Testis (tissue), 3 donors: ENCODE measurements around the gene EXD3. TPM values are rescaled to one million over a fixed set of nuclear protein-coding genes. Genes with fewer than 3 reads are reported as not detected.

Experiments
- DNase-seq: peaks from one replicate; pipeline ENCODE4 v3.0.0-alpha.2; 2019
- H3K27ac ChIP-seq, 2 donors: fragments of 200-600 bp; sonication (generic); one replicate each; pipeline ENCODE4 v1.5.1; 2019
- H3K27me3 ChIP-seq: fragments of 200-600 bp; sonication (generic); one replicate; pipeline ENCODE4 v1.5.1; 2019
- H3K36me3 ChIP-seq: fragments of 200-600 bp; sonication (generic); one replicate; pipeline ENCODE4 v1.5.1; 2017; ENCODE audit warnings: low read depth; ENCODE audit errors: missing control alignments
- H3K4me1 ChIP-seq: fragments of 200-600 bp; sonication (generic); one replicate; pipeline ENCODE4 v1.5.1; 2019
- H3K4me3 ChIP-seq, 2 donors: fragments of 200-600 bp; sonication (generic); one replicate each; pipeline ENCODE4 v1.5.1; 2017 to 2019
- H3K9me3 ChIP-seq: fragments of 200-600 bp; sonication (generic); one replicate; pipeline ENCODE4 v1.5.1; 2017
- CTCF ChIP-seq, 3 experiments: fragments of 450-650 bp in 2 of 3; fragments of 200-600 bp in 1 of 3; sonication (generic) in 1 of 3; IDR thresholded peaks; one replicate each; pipeline ENCODE4 v1.5.1; 2016 to 2019; ENCODE audit warnings: antibody characterized with exemption in 3 of 3, mild to moderate bottlenecking in 2 of 3, moderate library complexity in 1 of 3
- POLR2A ChIP-seq: fragments of 450-650 bp; IDR thresholded peaks from one replicate; pipeline ENCODE4 v1.6.1; 2017; ENCODE audit warnings: antibody characterized with exemption, mild to moderate bottlenecking, moderate library complexity
- WGBS, 2 donors: methylation state at CpG; one replicate each; pipeline ENCODE4 v1.1.5; 2018; 5-methylcytosine and 5-hydroxymethylcytosine counted together
- intact Hi-C: fragments of 100-400 bp; cut with DNase I; formaldehyde crosslinking; loops from one replicate; pipeline ENCODE4 v1.15.1; 2023; ENCODE audit warnings: low total_unique reads
- polyA plus RNA-seq: library from polyadenylated mRNA; stranded (reverse); fragments of 350-450 nt; fragmentation: Illumina TruSeq; extraction: RNeasy Lipid Tissue Mini Kit (QIAGEN cat#74804); gene quantifications from one replicate; pipeline ENCODE4 v1.2.3, GENCODE V29; 2014; ENCODE audit warnings: low read depth, low replicate concordance; ENCODE audit not compliant: insufficient read depth
- total RNA-seq, 2 donors: library from RNA; depleted of rRNA; stranded (reverse); fragments of >200 nt; gene quantifications; one replicate each; pipeline ENCODE4 v1.2.3, GENCODE V29; 2016

The EXD3 gene
- total and polyA plus RNA-seq, 3 donors from 2014 or later: 8.9 to 24.5 (median 15.5) TPM

DNA sequence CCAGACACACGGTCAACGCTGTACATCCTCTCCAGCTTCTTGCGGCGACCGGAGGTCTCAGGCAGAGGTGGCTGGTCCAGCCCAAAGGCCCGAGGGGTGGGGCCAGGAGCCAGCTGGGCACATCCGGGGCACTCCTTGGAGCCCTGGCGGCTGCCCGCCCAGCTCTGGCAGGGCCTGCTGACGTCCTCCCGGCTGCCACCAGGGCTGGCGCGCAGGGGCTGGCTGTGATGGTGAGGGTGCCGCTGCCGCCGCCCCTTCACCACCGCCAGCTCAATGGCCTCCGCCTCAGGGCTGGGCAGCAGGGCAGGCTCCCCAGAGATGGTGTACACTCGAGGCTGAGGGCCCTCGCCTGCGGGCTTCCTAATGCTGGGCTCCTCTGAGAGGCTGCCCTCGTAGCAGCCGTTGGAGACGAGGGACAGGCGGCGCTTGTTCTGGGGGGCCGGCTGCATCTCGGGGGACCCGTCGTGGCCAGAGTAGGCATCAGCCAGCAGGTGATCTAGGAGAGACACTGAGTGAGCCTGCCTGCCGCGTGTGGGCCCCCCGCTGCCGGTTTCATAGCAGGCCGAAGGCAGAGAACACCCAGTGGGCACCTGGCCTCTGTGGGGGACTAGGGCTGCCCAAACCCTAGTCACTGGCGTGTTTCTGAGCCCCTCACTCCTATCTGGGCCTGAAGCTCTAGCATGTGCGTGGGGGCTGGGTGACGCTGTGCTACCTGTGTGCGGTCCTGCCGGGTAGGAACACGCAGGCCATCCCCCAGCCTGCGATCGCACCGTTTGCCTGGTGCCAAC lies 34.6 kb upstream of the EXD3 start:
- H3K27me3 ChIP-seq: no peaks in the 10 kb centered on the region
- intact Hi-C loops: no loop called here
- H3K4me3 ChIP-seq: peak overlapping the region in 1 of 2 donors; percentile 71
- WGBS, 2 donors: 77 to 84% methylated on average over 6 to 40 of the region's 44 CpGs
- DNase-seq: no peak
- no peaks in the 10 kb centered on the region for H3K36me3 ChIP-seq
- no peaks in the 10 kb centered on the region for H3K9me3 ChIP-seq
- TF ChIP-seq CTCF (IDR thresholded peaks at IDR 0.05) (no peak), POLR2A (no peak)
- peaks cover 55% of the 10 kb centered on the region for H3K4me1 ChIP-seq
- H3K27ac ChIP-seq: peak overlapping the region; percentile 85 to 92

DNA sequence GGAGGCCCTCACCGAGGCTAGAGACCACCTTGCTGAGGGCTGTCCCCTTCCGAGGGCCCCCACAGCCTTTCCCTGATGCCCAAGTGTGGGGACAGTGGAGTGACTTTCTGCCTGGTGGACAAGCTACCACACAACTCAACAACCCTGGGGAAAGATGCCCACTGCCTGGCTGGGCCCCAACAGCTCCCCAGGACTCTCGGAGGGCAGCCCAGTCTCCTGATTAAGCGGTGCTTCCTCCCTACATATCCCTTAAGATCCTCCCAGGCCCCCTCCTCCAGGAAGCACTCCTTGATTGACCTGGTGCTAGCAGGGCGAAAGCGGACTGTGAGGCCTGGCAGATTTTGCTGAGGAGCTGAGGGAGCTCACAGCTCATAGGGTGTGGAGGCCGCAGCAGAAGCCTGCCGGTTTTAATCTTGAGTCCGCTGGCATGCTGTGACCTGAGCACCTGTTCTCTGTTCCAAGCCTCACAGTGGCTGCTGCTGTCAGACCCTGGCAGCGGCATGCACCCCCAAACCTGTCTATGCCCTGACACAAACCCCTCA lies 34.0 kb upstream of the EXD3 start:
- intact Hi-C loops: no loop called here

GRCh38 chr9:137456061-137456863 lies 33.3 kb upstream of the EXD3 start:
- WGBS, 2 donors: 54 to 64% methylated on average over 10 to 12 of the region's 12 CpGs
- no peak for TF ChIP-seq POLR2A
- H3K4me1 ChIP-seq: peaks cover 55% of the 10 kb centered on the region
- no peaks in the 10 kb centered on the region for H3K9me3 ChIP-seq
- no peak overlapping the region for H3K4me3 ChIP-seq
- H3K27me3 ChIP-seq: no peaks in the 10 kb centered on the region
- DNase-seq: no peak
- no peaks in the 10 kb centered on the region for H3K36me3 ChIP-seq
- peak overlapping the region; percentile 85 to 92 for H3K27ac ChIP-seq
- intact Hi-C loops: no loop called here

More for the DNA sequence above, 34.0 kb upstream of the EXD3 start:
- Histone ChIP-seq H3K27ac (peak overlapping the region; percentile 85 to 92), H3K27me3 (no peaks in the 10 kb centered on the region), H3K9me3 (no peaks in the 10 kb centered on the region), H3K4me1 (peaks cover 55% of the 10 kb centered on the region), H3K4me3 (no peak overlapping the region), H3K36me3 (no peaks in the 10 kb centered on the region)
- TF ChIP-seq POLR2A: no peak
- no peak for TF ChIP-seq CTCF (IDR thresholded peaks at IDR 0.05)
- DNase-seq: no peak
- 72 to 78% methylated on average over 9 to 10 of the region's 10 CpGs for WGBS, 2 donors

DNA sequence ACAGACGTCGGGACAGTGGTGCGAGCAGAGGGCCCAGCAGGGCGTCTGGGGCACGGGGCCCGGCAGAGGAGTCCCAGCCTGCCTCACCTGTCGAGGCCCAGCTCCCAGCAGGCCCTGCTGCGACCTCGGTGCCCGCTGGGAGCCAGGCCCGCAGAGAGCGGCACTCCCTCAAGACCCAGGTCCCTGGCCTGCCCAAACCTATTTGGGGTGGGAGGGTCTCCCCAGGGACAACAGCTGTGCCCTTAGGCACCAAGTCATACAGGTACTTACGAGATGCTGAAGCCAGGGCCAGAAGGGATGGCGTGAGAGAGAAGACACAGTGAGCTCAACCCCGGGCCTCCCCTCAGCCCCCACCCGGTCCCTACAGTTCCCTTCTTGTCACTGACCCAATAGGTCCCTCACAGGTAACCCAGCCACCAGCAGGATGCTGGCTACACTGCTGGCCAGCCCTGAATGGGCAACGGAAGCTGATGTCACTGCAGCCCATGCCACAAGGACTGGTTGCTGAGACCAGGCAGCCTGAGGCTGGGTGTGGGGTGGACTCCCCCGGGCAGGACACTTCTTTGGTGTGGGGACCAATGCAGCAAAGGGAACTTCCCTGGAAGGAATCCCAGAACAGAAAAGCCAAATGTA lies 32.5 kb upstream of the EXD3 start:
- WGBS, 2 donors: 81 to 88% methylated on average over 8 to 18 of the region's 18 CpGs
- no peaks in the 10 kb centered on the region for H3K27me3 ChIP-seq
- no peak overlapping the region for H3K4me3 ChIP-seq
- no peak for DNase-seq
- H3K9me3 ChIP-seq: no peaks in the 10 kb centered on the region
- H3K36me3 ChIP-seq: no peaks in the 10 kb centered on the region
- peaks cover 55% of the 10 kb centered on the region for H3K4me1 ChIP-seq
- intact Hi-C loops: no loop called here
- H3K27ac ChIP-seq: peak overlapping the region; percentile 77 to 92
- TF ChIP-seq CTCF (IDR thresholded peaks at IDR 0.05) (no peak), POLR2A (no peak)
